ENCODE data around the gene L2HGDH. TPM values are rescaled to one million over a fixed set of nuclear protein-coding genes. Genes with fewer than 3 reads are reported as not detected.

The L2HGDH gene
- total RNA-seq, 1 experiment from 2014 or later = 22.6 TPM

GRCh38 chr14:50343434-50343833 is 31.4 kb upstream of the L2HGDH start:
- Mint-ChIP-seq H3K9me3 (no peaks in the 10 kb centered on the region), H3K36me3 (ENCODE audit: insufficient read depth in 1 of 3, low read depth in 3 of 3) (no peaks in the 10 kb centered on the region), H3K27ac (no peak overlapping the region), H3K4me3 (no peak overlapping the region), H3K27me3 (ENCODE audit: low read depth) (no peaks in the 10 kb centered on the region; the same call in 1 of the 2 replicates), H3K4me1 (peaks cover 13 to 29% of the 10 kb centered on the region in 2 experiments)
- Histone ChIP-seq H2AK5ac (ENCODE audit: insufficient read length, low read length) (no peak overlapping the region), H3K9me3 (ENCODE audit: control insufficient read depth, low read depth, low read length) (no peaks in the 10 kb centered on the region), H3T11ph (ENCODE audit: low read length) (no peak overlapping the region), H2BK12ac (ENCODE audit: insufficient read length, low read depth, low read length) (no peak overlapping the region), H3K9ac (ENCODE audit: extremely low read depth, insufficient read length, low read length) (no peak overlapping the region), H3K79me1 (ENCODE audit: insufficient read depth, low read depth, low read length, poor library complexity, severe bottlenecking) (no peaks in the 10 kb centered on the region), H3K4me1 (ENCODE audit: insufficient read depth, low read length) (no peaks in the 10 kb centered on the region), H3K4me2 (ENCODE audit: insufficient read depth, insufficient read length, low read length) (no peak overlapping the region), H2BK5ac (ENCODE audit: insufficient read length, low read length) (no peak overlapping the region), H4K91ac (ENCODE audit: insufficient read length, low read depth, low read length) (no peak overlapping the region), H4K20me1 (ENCODE audit: control insufficient read depth, insufficient read depth, insufficient read length) (no peaks in the 10 kb centered on the region), H3K27ac (ENCODE audit: insufficient read length, low read depth, low read length) (no peak overlapping the region), H3K14ac (ENCODE audit: insufficient read depth, low read length) (no peak overlapping the region), H4K8ac (replicated peaks; ENCODE audit: insufficient read length, low read depth, low read length) (no peak overlapping the region), H2AFZ (ENCODE audit: low read length) (no peak overlapping the region), H3K23ac (ENCODE audit: insufficient read length, low read depth, low read length) (no peak overlapping the region), H2BK15ac (ENCODE audit: low read depth, low read length) (no peak overlapping the region), H2BK120ac (ENCODE audit: low read depth, low read length, poor library complexity, severe bottlenecking) (no peak overlapping the region), H3K18ac (ENCODE audit: insufficient read length, low read depth, low read length) (no peak overlapping the region), H2BK20ac (ENCODE audit: low read depth, low read length, poor library complexity, severe bottlenecking) (no peak overlapping the region), H3K27me3 (ENCODE audit: insufficient read depth, low read length) (no peaks in the 10 kb centered on the region), H3K4ac (ENCODE audit: low read depth, low read length) (no peak overlapping the region), H3K23me2 (ENCODE audit: insufficient read length, low read depth, low read length, poor library complexity, severe bottlenecking) (no peaks in the 10 kb centered on the region), H4K5ac (ENCODE audit: insufficient read length, low read depth, low read length) (no peak overlapping the region), H3K79me2 (ENCODE audit: insufficient read depth, low read length) (no peaks in the 10 kb centered on the region), H3K56ac (ENCODE audit: insufficient read length, low read depth, low read length) (no peak overlapping the region)
- no CpG with 5 or more reads among the region's 1 CpG for WGBS (ENCODE audit: extremely low coverage, insufficient read length, low lambda C conversion rate)
- no peak for TF ChIP-seq CTCF (conservative IDR thresholded peaks at IDR 0.05)
- DNase-seq = no peak

Measured in H9 (cell line).